H1 (cell line): ENCODE measurements around the gene RRP1. TPM values are rescaled to one million over a fixed set of nuclear protein-coding genes. Genes with fewer than 3 reads are reported as not detected.

Experiments
- CTCF ChIA-PET: fragments of 300-600 bp; sonication (Branson Sonifier 250); formaldehyde crosslinking; loops from one replicate; lab custom pipeline; 2021; ENCODE audit not compliant: partially characterized antibody; lab: Charles Lee
- POLR2A ChIA-PET: fragments of 300-600 bp; sonication (Branson Sonifier 250); formaldehyde crosslinking; loops from one replicate; lab custom pipeline; 2021; ENCODE audit warnings: inconsistent platforms; ENCODE audit not compliant: partially characterized antibody; lab: Charles Lee
- DNase-seq, 2 experiments: peaks; one replicate each; pipeline versions ENCODE4 v3.0.0 to v3.0.0-alpha.2; 2010 to 2022; ENCODE audit warnings: low spot score in 2 of 2, low read depth in 1 of 2, mixed read lengths in 1 of 2
- FAIRE-seq: peaks from 2 replicates; lab custom pipeline; 2011; peaks lifted over from hg19 to GRCh38; lab: Jason Lieb, UNC
- H2AFZ ChIP-seq: 2 replicates; pipeline ENCODE4 v1.8.1; 2012; ENCODE audit warnings: low read length, inconsistent platforms
- H2AK5ac ChIP-seq: 2 replicates; pipeline ENCODE4 v1.6.1; 2013; ENCODE audit warnings: low read depth, low read length
- H2BK120ac ChIP-seq: replicated peaks from 2 replicates; pipeline ENCODE3; 2013; ENCODE audit warnings: low read depth, low read length, inconsistent platforms
- H2BK12ac ChIP-seq: 2 replicates; pipeline ENCODE4 v1.6.1; 2013; ENCODE audit warnings: low read depth, low read length
- H2BK15ac ChIP-seq: 2 replicates; pipeline ENCODE4 v1.6.1; 2013; ENCODE audit warnings: low read length
- H2BK20ac ChIP-seq: 2 replicates; pipeline ENCODE4 v1.6.1; 2013; ENCODE audit warnings: low read length
- H2BK5ac ChIP-seq: 2 replicates; pipeline ENCODE4 v1.6.1; 2013; ENCODE audit warnings: low read depth, low read length
- H3K14ac ChIP-seq: 2 replicates; pipeline ENCODE4 v1.6.1; 2013; ENCODE audit warnings: inconsistent platforms; ENCODE audit not compliant: insufficient read length
- H3K18ac ChIP-seq: 2 replicates; pipeline ENCODE4 v1.6.1; 2013; ENCODE audit warnings: low read length; ENCODE audit errors: extremely low read depth
- H3K23ac ChIP-seq: 2 replicates; pipeline ENCODE4 v1.6.1; 2013; ENCODE audit warnings: inconsistent platforms; ENCODE audit not compliant: insufficient read length
- H3K23me2 ChIP-seq: 2 replicates; pipeline ENCODE4 v1.6.1; 2013; ENCODE audit warnings: low read depth, low read length
- H3K27ac ChIP-seq: 2 replicates; pipeline ENCODE4 v1.6.1; 2011; ENCODE audit warnings: low read depth, low read length, inconsistent platforms
- H3K27me3 ChIP-seq, 4 experiments: replicated peaks in 1 of 4; 1 replicate in 1 of 4; 2 replicates in 3 of 4; pipeline versions ENCODE4 v1.6.1 to v1.8.1; 2011 to 2013; ENCODE audit warnings: low read length in 3 of 4, mild to moderate bottlenecking in 3 of 4, inconsistent platforms in 2 of 4, mixed read lengths in 2 of 4, moderate library complexity in 1 of 4; ENCODE audit not compliant: control insufficient read depth in 3 of 4, insufficient read depth in 3 of 4; ENCODE audit errors: extremely low read depth in 1 of 4
- H3K36me3 ChIP-seq, 4 experiments: 2 replicates each; pipeline versions ENCODE4 v1.6.1 to v1.8.1; 2011 to 2013; ENCODE audit warnings: mild to moderate bottlenecking in 4 of 4, low read length in 3 of 4, moderate library complexity in 2 of 4, control low read depth in 1 of 4, inconsistent platforms in 1 of 4; ENCODE audit not compliant: insufficient read depth in 4 of 4, control insufficient read depth in 2 of 4
- H3K4ac ChIP-seq: replicated peaks from 2 replicates; pipeline ENCODE3; 2013; ENCODE audit warnings: low read length, low read depth, mixed read lengths, inconsistent platforms; ENCODE audit not compliant: insufficient read length
- H3K4me1 ChIP-seq, 4 experiments: replicated peaks in 1 of 4; 1 replicate in 1 of 4; 2 replicates in 3 of 4; pipeline versions ENCODE4 v1.6.1 to v1.8.1; 2011 to 2013; ENCODE audit warnings: low read length in 3 of 4, inconsistent platforms in 2 of 4, mixed read lengths in 1 of 4; ENCODE audit not compliant: insufficient read depth in 4 of 4, control insufficient read depth in 3 of 4
- H3K4me2 ChIP-seq, 2 experiments: 2 replicates each; pipeline versions ENCODE4 v1.6.1 to v1.8.1; 2011 to 2013; ENCODE audit warnings: low read depth in 2 of 2, low read length in 2 of 2, control low read depth in 1 of 2, inconsistent platforms in 1 of 2, mild to moderate bottlenecking in 1 of 2; ENCODE audit not compliant: insufficient read depth in 1 of 2
- H3K4me3 ChIP-seq, 4 experiments: fragments of 200-600, 300-600 bp in 1 of 4; sonication (generic), shearing (Covaris generic), sonication (Bioruptor Twin) in 1 of 4; 2 replicates each; pipeline versions ENCODE4 v1.5.1 to v1.8.1; 2011 to 2016; ENCODE audit warnings: low read length in 4 of 4, low read depth in 3 of 4, control low read depth in 2 of 4, inconsistent platforms in 2 of 4, mild to moderate bottlenecking in 2 of 4, mixed read lengths in 1 of 4, moderate library complexity in 1 of 4; ENCODE audit not compliant: insufficient read depth in 2 of 4; ENCODE audit errors: extremely low read depth in 1 of 4
- H3K56ac ChIP-seq: replicated peaks from 2 replicates; pipeline ENCODE3; 2013; ENCODE audit warnings: low read depth, mild to moderate bottlenecking, mixed read lengths, low read length, inconsistent platforms; ENCODE audit not compliant: insufficient read length
- H3K79me1 ChIP-seq: 2 replicates; pipeline ENCODE4 v1.6.1; 2013; ENCODE audit warnings: low read depth, low read length, control low read depth
- H3K79me2 ChIP-seq, 2 experiments: 2 replicates each; pipeline versions ENCODE4 v1.6.1 to v1.8.1; 2012 to 2013; ENCODE audit warnings: low read length in 2 of 2, mild to moderate bottlenecking in 2 of 2, inconsistent platforms in 1 of 2; ENCODE audit not compliant: insufficient read depth in 2 of 2, control insufficient read depth in 1 of 2
- H3K9ac ChIP-seq, 4 experiments: replicated peaks in 1 of 4; 1 replicate in 1 of 4; 2 replicates in 3 of 4; pipeline versions ENCODE4 v1.6.1 to v1.8.1; 2011 to 2013; ENCODE audit warnings: low read depth in 3 of 4, low read length in 3 of 4, control low read depth in 2 of 4, mild to moderate bottlenecking in 2 of 4, moderate library complexity in 2 of 4, inconsistent platforms in 1 of 4; ENCODE audit errors: extremely low read depth in 1 of 4
- H3K9me3 ChIP-seq, 2 experiments: 2 replicates each; pipeline versions ENCODE4 v1.6.1 to v1.8.1; 2012 to 2013; ENCODE audit warnings: mild to moderate bottlenecking in 2 of 2, moderate library complexity in 2 of 2, control low read depth in 1 of 2, inconsistent platforms in 1 of 2, low read depth in 1 of 2, low read length in 1 of 2, mixed read lengths in 1 of 2; ENCODE audit not compliant: insufficient read depth in 2 of 2
- H4K20me1 ChIP-seq, 2 experiments: replicated peaks in 1 of 2; 2 replicates each; pipeline versions ENCODE3 to v1.8.1; 2011 to 2013; ENCODE audit warnings: inconsistent platforms in 2 of 2, low read length in 2 of 2, mild to moderate bottlenecking in 1 of 2; ENCODE audit not compliant: insufficient read depth in 2 of 2, control insufficient read depth in 1 of 2
- H4K5ac ChIP-seq: 2 replicates; pipeline ENCODE4 v1.6.1; 2013; ENCODE audit warnings: low read length, low read depth, mixed read lengths, inconsistent platforms; ENCODE audit not compliant: insufficient read length
- H4K8ac ChIP-seq: 2 replicates; pipeline ENCODE4 v1.8.0; 2013; ENCODE audit warnings: mild to moderate bottlenecking, moderate library complexity, low read length, inconsistent platforms; ENCODE audit not compliant: insufficient read depth; ENCODE audit errors: extremely low read depth
- H4K91ac ChIP-seq: replicated peaks from 2 replicates; pipeline ENCODE3; 2013; ENCODE audit warnings: low read length, mixed read lengths, inconsistent platforms; ENCODE audit not compliant: insufficient read length
- FOSL1 ChIP-seq: IDR thresholded peaks from 2 replicates; pipeline ENCODE4 v1.6.1; 2011; ENCODE audit warnings: mild to moderate bottlenecking, low read depth, low read length, moderate library complexity; ENCODE audit not compliant: insufficient read depth
- SIRT6 ChIP-seq: IDR thresholded peaks from one replicate; pipeline ENCODE4 v1.7.1; 2012; ENCODE audit warnings: low read length, inconsistent platforms
- SIX5 ChIP-seq: IDR thresholded peaks from 2 replicates; pipeline ENCODE4 v1.6.1; 2011; ENCODE audit warnings: mild to moderate bottlenecking, low read depth, low read length
- WGBS, 2 experiments: shearing (Covaris generic) in 1 of 2; methylation state at CpG; one replicate each; pipeline versions ENCODE4 v1.1.6 to v1.1.7; 2013 to 2015; ENCODE audit warnings: low lambda C conversion rate in 2 of 2, mixed read lengths in 2 of 2, inconsistent platforms in 1 of 2, low coverage in 1 of 2, missing lambda C conversion rate in 1 of 2; ENCODE audit not compliant: insufficient replicate concordance in 2 of 2, insufficient coverage in 1 of 2, insufficient read length in 1 of 2; ENCODE audit errors: extremely low coverage in 1 of 2, missing lambda C conversion rate in 1 of 2; 5-methylcytosine and 5-hydroxymethylcytosine counted together
- polyA plus RNA-seq, 7 experiments: library from polyadenylated mRNA; depleted of rRNA in 3 of 7; stranded (reverse) in 5 of 7; unstranded in 2 of 7; fragments of >200 nt in 5 of 7; fragments of 200-250 nt in 2 of 7; gene quantifications; 1 replicate in 5 of 7; 2 replicates in 1 of 7; 4 replicates in 1 of 7; pipeline versions ENCODE4 v1.2.1 to v1.2.3, GENCODE V29; 2011 to 2013; ENCODE audit warnings: missing spikeins in 2 of 7, mixed read lengths in 2 of 7
- total RNA-seq: library from RNA; stranded (reverse); fragmentation: NEBNext Ultra II Directional; extraction: Animal tissue kit (Norgen Biotek cat#: 25700); gene quantifications from 2 replicates; pipeline ENCODE4 v1.2.1, GENCODE V29; 2021
- TF ChIP-seq, protein P1 (sequence below): IDR thresholded peaks from 2 replicates; pipeline ENCODE4 v1.6.1; 2012; ENCODE audit warnings: low read length, inconsistent platforms

RRP1 gene
- total and polyA plus RNA-seq, 2 of the 8 experiments (the other 6 are each of a cell fraction or from before 2014, with no cell fraction given), result 11.6 to 55.2 TPM

DNA sequence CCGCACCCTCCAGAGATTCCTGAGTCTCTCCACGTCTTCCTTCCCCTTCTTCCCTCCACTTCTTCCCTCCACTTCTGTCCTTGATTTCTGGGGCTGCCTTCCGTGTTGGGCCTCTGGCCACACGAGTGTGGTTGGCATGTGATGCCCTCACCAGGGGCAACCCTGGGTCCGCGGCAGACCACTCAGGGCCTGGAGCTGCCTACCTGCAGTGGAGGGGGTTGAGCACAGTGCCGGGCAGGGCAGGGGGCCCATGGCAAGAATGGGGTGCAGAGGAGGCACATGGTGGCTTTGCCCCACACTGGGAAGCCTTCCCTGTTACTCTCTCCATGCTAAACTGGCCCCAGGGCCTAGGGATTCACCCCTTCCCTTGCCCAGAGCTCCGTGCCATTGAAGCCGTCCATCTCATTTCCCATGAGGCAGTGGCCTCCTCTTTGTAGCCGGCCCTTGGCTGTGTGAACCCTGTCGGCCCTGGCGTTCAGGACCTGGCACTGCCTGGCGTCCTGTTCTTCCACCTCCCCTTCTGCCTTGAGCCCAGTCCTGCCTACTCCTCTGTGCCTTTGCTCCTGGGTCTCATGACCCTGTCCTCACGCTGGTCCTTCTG is 13.4 kb downstream of the RRP1 start:
- H2AFZ ChIP-seq, result no peak overlapping the region
- H3K4me1 ChIP-seq, result no peaks in the 10 kb centered on the region
- no peak for FAIRE-seq
- H2BK5ac ChIP-seq, result no peak overlapping the region; the same call in 1 of the 2 replicates
- H3K27ac ChIP-seq, result no peak overlapping the region
- H3K9me3 ChIP-seq, result no peaks in the 10 kb centered on the region
- H3K9ac ChIP-seq, result no peak overlapping the region
- no peaks in the 10 kb centered on the region for H3K27me3 ChIP-seq
- POLR2A ChIA-PET, result interaction anchor here (1.0 to 1.5 kb wide), 4 partner anchors 9 to 41 kb away, joined by 3 to 6 read pairs (median 4); partner anchors contain the start of gene RRP1
- DNase-seq, result no peak
- no peak overlapping the region for H3K4me2 ChIP-seq
- TF ChIP-seq SIX5 (no peak), SIRT6 (no peak), FOSL1 (no peak)
- TF ChIP-seq, protein P1, sequence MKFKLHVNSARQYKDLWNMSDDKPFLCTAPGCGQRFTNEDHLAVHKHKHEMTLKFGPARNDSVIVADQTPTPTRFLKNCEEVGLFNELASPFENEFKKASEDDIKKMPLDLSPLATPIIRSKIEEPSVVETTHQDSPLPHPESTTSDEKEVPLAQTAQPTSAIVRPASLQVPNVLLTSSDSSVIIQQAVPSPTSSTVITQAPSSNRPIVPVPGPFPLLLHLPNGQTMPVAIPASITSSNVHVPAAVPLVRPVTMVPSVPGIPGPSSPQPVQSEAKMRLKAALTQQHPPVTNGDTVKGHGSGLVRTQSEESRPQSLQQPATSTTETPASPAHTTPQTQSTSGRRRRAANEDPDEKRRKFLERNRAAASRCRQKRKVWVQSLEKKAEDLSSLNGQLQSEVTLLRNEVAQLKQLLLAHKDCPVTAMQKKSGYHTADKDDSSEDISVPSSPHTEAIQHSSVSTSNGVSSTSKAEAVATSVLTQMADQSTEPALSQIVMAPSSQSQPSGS, result no peak
- TF ChIP-seq, all 59 proteins: peak for 0
- peaks cover 25 to 64% (median 50%) of the 10 kb centered on the region in 4 experiments for H3K36me3 ChIP-seq
- no peaks in the 10 kb centered on the region for H3K79me2 ChIP-seq
- no peak overlapping the region for H2BK15ac ChIP-seq
- WGBS, 2 experiments, result 98% methylated on average over 14 of the region's 14 CpGs; no CpG with 5 or more reads in 1 of the 2 experiments
- H3K18ac ChIP-seq, result no peak overlapping the region
- no peaks in the 10 kb centered on the region for H3K23me2 ChIP-seq
- no peak overlapping the region for H2BK12ac ChIP-seq
- H3K4me3 ChIP-seq, result no peak overlapping the region
- no peak overlapping the region for H3K23ac ChIP-seq
- no peak overlapping the region for H3K56ac ChIP-seq
- CTCF ChIA-PET, result interaction anchor here (0.9 to 1.1 kb wide), 2 partner anchors 9 to 13 kb away, joined by 3 read pairs; partner anchors contain the start of gene RRP1
- H2AK5ac ChIP-seq, result no peak overlapping the region
- H4K20me1 ChIP-seq, result peaks cover 18 to 21% of the 10 kb centered on the region in 2 experiments
- no peak overlapping the region for H2BK120ac ChIP-seq
- no peak overlapping the region for H4K5ac ChIP-seq
- no peak overlapping the region for H2BK20ac ChIP-seq
- no peak overlapping the region for H3K14ac ChIP-seq
- no peak overlapping the region for H4K8ac ChIP-seq
- peaks cover 3% of the 10 kb centered on the region; the same call in 1 of the 2 replicates for H3K79me1 ChIP-seq
- H4K91ac ChIP-seq, result no peak overlapping the region
- H3K4ac ChIP-seq, result no peak overlapping the region
